A549 (cell line): Measurements from ENCODE around the gene CFAP97.

ENCODE experiments used
- CBX8 ChIP-seq: fragments of 200-600 bp; sonication (generic); IDR thresholded peaks from 2 replicates; pipeline ENCODE4 v1.6.1; 2016
- CHD2 ChIP-seq: fragments of 150-350 bp; IDR thresholded peaks from 2 replicates; pipeline ENCODE4 v1.6.1; 2014; ENCODE audit warnings: low read length; ENCODE audit not compliant: partially characterized antibody
- CHD4 ChIP-seq: fragments of 200-600 bp; sonication (generic); IDR thresholded peaks from 2 replicates; pipeline ENCODE4 v1.6.1; 2016; ENCODE audit warnings: antibody characterized with exemption, mild to moderate bottlenecking, borderline replicate concordance
- CTCF ChIP-seq: fragments of >200 bp; sonication (Bioruptor Twin); formaldehyde crosslinking; IDR thresholded peaks from 3 replicates; pipeline ENCODE4 v1.5.1; 2016
- EP300 ChIP-seq, 2 experiments: fragments of >200 bp; sonication (Bioruptor Twin); formaldehyde crosslinking; IDR thresholded peaks; 2 replicates in 1 of 2; 3 replicates in 1 of 2; pipeline ENCODE4 v1.6.1; 2016 to 2017
- FOSL2 ChIP-seq, 2 experiments: fragments of 450-650 bp in 1 of 2; fragments of >200 bp in 1 of 2; sonication (Bioruptor Twin) in 1 of 2; formaldehyde crosslinking; IDR thresholded peaks; 2 replicates each; pipeline versions ENCODE4 v1.5.0 to v1.6.1; 2016 to 2020; ENCODE audit warnings: mild to moderate bottlenecking in 1 of 2, moderate library complexity in 1 of 2
- MAZ ChIP-seq: fragments of 150-350 bp; IDR thresholded peaks from 2 replicates; pipeline ENCODE4 v1.6.1; 2014; ENCODE audit warnings: antibody characterized with exemption, low read depth, low read length, borderline replicate concordance
- REST ChIP-seq: fragments of 200-600 bp; sonication (generic); IDR thresholded peaks from 2 replicates; pipeline ENCODE4 v1.6.1; 2016; ENCODE audit warnings: antibody characterized with exemption, mild to moderate bottlenecking, moderate library complexity

- TF ChIP-seq CBX8 (no peak), CHD2 (no peak), FOSL2 (IDR thresholded peaks at IDR 0.05) (no peak), FOSL2 (CRISPR knock-in tag; IDR thresholded peaks at IDR 0.05) (no peak), CTCF (no peak), REST (no peak), MAZ (no peak), EP300 (IDR thresholded peaks at IDR 0.05) (no peak), CHD4 (no peak)
Measured at GRCh38 chr4:185182239-185182638, 21.6 kb downstream of the CFAP97 start.
